ENCODE measurements around the gene ZNF215. TPM values are rescaled to one million over a fixed set of nuclear protein-coding genes. Genes with fewer than 3 reads are reported as not detected.

ZNF215 gene
- total RNA-seq, 2 experiments from 2014 or later, result 59.8 to 61.0 TPM

- Histone ChIP-seq H3K9me3 (ENCODE audit: low read length) (no peaks in the 10 kb centered on the region), H3K9me2 (ENCODE audit: insufficient read depth, low read length) (no peaks in the 10 kb centered on the region), H3K27ac (ENCODE audit: low read depth, low read length, poor library complexity, severe bottlenecking) (no peak overlapping the region), H3K79me2 (ENCODE audit: insufficient read depth, low read depth, low read length) (peaks cover 8% of the 10 kb centered on the region), H3K4me2 (ENCODE audit: low read length) (no peak overlapping the region), H3K4me3 (ENCODE audit: low read depth, low read length, poor library complexity, severe bottlenecking) (no peak overlapping the region), H3K36me3 (ENCODE audit: insufficient read depth, low read length) (peaks cover 58% of the 10 kb centered on the region), H2AFZ (ENCODE audit: low read length) (no peak overlapping the region), H4K20me1 (ENCODE audit: insufficient read depth, low read length) (no peaks in the 10 kb centered on the region), H3K4me1 (ENCODE audit: insufficient read depth, low read length, poor library complexity, severe bottlenecking) (no peaks in the 10 kb centered on the region)
- no TSS peak for BruUV-seq (replicated peaks)
- intact Hi-C loops (cut with micrococcal nuclease; ENCODE audit: unreplicated experiment), result loop anchor here (1.0 kb wide), 1 partner anchor 10 kb away; no protein-coding TSS in a partner anchor
- ChIA-PET CTCF (ENCODE audit: unreplicated experiment) (no interaction called here), POLR2A (interaction anchor here (0.6 to 1.4 kb wide), 4 partner anchors 8 to 1091 kb away, joined by 3 to 6 read pairs (median 4); no protein-coding TSS in a partner anchor)
- TF ChIP-seq EZH2phosphoT487 (IDR thresholded peaks at IDR 0.05; ENCODE audit: borderline replicate concordance, low read depth, low read length), result no peak
- TF ChIP-seq CTCF (conservative IDR thresholded peaks at IDR 0.05; ENCODE audit: low read length), result no peak
- DNase-seq (ENCODE audit: low spot score), result no peak
Observed at GRCh38 chr11:6979365-6979764, 53.1 kb downstream of the ZNF215 start.

- H3K4me3 ChIP-seq (ENCODE audit: low read depth, low read length, poor library complexity, severe bottlenecking), result no peak overlapping the region
- no peaks in the 10 kb centered on the region for H3K9me3 ChIP-seq (ENCODE audit: low read length)
- H3K4me2 ChIP-seq (ENCODE audit: low read length), result no peak overlapping the region
- POLR2A ChIA-PET, result no interaction called here
- peaks cover 71% of the 10 kb centered on the region for H3K36me3 ChIP-seq (ENCODE audit: insufficient read depth, low read length)
- H3K79me2 ChIP-seq (ENCODE audit: insufficient read depth, low read depth, low read length), result no peaks in the 10 kb centered on the region
- intact Hi-C loops (cut with micrococcal nuclease; ENCODE audit: unreplicated experiment), result no loop called here
- DNase-seq (ENCODE audit: low spot score), result no peak
- no peak overlapping the region for H3K27ac ChIP-seq (ENCODE audit: low read depth, low read length, poor library complexity, severe bottlenecking)
- no peak overlapping the region for H2AFZ ChIP-seq (ENCODE audit: low read length)
- BruUV-seq (replicated peaks), result no TSS peak
- peaks cover 8% of the 10 kb centered on the region for H3K4me1 ChIP-seq (ENCODE audit: insufficient read depth, low read length, poor library complexity, severe bottlenecking)
- CTCF ChIA-PET (ENCODE audit: unreplicated experiment), result no interaction called here
- no peaks in the 10 kb centered on the region for H4K20me1 ChIP-seq (ENCODE audit: insufficient read depth, low read length)
- no peaks in the 10 kb centered on the region for H3K9me2 ChIP-seq (ENCODE audit: insufficient read depth, low read length)
- TF ChIP-seq CTCF (conservative IDR thresholded peaks at IDR 0.05; ENCODE audit: low read length), result no peak
- TF ChIP-seq EZH2phosphoT487 (IDR thresholded peaks at IDR 0.05; ENCODE audit: borderline replicate concordance, low read depth, low read length), result no peak
Observed at GRCh38 chr11:6986487-6986886, 60.3 kb downstream of the ZNF215 start.

DNA sequence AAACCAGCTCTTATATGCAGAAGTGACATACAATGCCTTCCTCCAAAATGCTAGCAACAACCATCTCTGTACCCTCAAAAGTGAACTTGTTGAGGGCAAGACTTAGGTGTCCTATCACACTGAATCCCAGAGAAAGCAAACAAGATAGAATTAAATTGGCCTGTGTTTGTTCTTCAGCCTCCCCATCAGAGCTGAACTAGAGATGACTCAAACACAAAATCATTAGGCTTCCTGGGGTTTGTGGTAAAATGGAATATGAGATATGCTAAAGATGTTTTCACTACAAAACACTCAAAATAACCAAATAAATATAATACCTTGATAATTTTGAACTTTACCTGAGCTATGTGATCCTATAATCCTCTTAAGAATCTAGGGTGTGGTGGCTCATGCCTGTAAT, 62.3 kb downstream of the ZNF215 start:
- ChIA-PET CTCF (ENCODE audit: unreplicated experiment) (no interaction called here), POLR2A (interaction anchor here (1.1 kb wide), 1 partner anchor 9 kb away, joined by 6 read pairs; no protein-coding TSS in a partner anchor)

More for the DNA sequence above, 62.3 kb downstream of the ZNF215 start:
- intact Hi-C loops (cut with micrococcal nuclease; ENCODE audit: unreplicated experiment), result no loop called here
- H3K79me2 ChIP-seq (ENCODE audit: insufficient read depth, low read depth, low read length), result no peaks in the 10 kb centered on the region
- peaks cover 11% of the 10 kb centered on the region for H3K4me1 ChIP-seq (ENCODE audit: insufficient read depth, low read length, poor library complexity, severe bottlenecking)
- H4K20me1 ChIP-seq (ENCODE audit: insufficient read depth, low read length), result no peaks in the 10 kb centered on the region
- H3K27ac ChIP-seq (ENCODE audit: low read depth, low read length, poor library complexity, severe bottlenecking), result no peak overlapping the region
- no peak overlapping the region for H3K4me3 ChIP-seq (ENCODE audit: low read depth, low read length, poor library complexity, severe bottlenecking)
- H2AFZ ChIP-seq (ENCODE audit: low read length), result no peak overlapping the region
- TF ChIP-seq EZH2phosphoT487 (IDR thresholded peaks at IDR 0.05; ENCODE audit: borderline replicate concordance, low read depth, low read length) (no peak), CTCF (conservative IDR thresholded peaks at IDR 0.05; ENCODE audit: low read length) (no peak)
- H3K9me2 ChIP-seq (ENCODE audit: insufficient read depth, low read length), result no peaks in the 10 kb centered on the region
- peaks cover 90% of the 10 kb centered on the region for H3K36me3 ChIP-seq (ENCODE audit: insufficient read depth, low read length)
- no peaks in the 10 kb centered on the region for H3K9me3 ChIP-seq (ENCODE audit: low read length)
- H3K4me2 ChIP-seq (ENCODE audit: low read length), result no peak overlapping the region
- DNase-seq (ENCODE audit: low spot score), result no peak
- BruUV-seq (replicated peaks), result no TSS peak

All from OCI-LY7 (cell line).